Erythroblast (primary cell): ENCODE results near the gene EFCAB9.

Experiments
- GATA1 ChIP-seq: IDR thresholded peaks from 2 replicates; pipeline ENCODE4 v1.6.1; 2011; ENCODE audit warnings: low read depth, mild to moderate bottlenecking, control low read depth, low read length, moderate library complexity
- POLR2A ChIP-seq: IDR thresholded peaks from 2 replicates; pipeline ENCODE4 v1.6.1; 2011; ENCODE audit warnings: mild to moderate bottlenecking, low read length

DNA sequence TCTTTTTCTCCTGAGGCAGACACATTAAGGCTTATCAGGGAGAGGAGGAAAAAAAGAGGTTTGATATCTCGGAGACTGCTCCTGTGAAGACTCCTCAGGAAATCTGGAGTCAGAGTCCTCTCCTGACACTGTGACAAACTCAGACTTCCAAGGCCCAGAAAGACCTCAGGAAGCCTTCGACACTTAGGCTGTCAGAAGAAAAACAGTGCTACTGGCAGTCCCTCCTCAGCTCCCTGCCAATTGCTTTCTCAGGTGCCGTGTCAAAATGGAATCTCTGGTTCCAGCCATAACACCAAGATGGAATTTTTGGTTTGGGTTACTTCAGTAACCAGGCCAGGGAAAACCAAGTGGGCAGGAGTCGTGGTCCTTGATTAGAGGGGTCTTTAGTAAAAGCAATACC lies 10.1 kb upstream of the EFCAB9 start:
- no peak for TF ChIP-seq POLR2A
- no peak for TF ChIP-seq GATA1
